Dedifferentiated amniotic fluid mesenchymal stem cell (primary cell): Measurements from ENCODE around the gene UPK3A.

Source experiments
- DNase-seq: peaks from one replicate; pipeline ENCODE4 v3.0.0-alpha.2; 2016; ENCODE audit errors: extremely low spot score

Gene UPK3A

GRCh38 chr22:45329530-45329936, 44.8 kb downstream of the UPK3A start:
- no peak for DNase-seq

- no peak for DNase-seq
These were observed 45.8 kb downstream of the UPK3A start for GRCh38 chr22:45330548-45330947.

GRCh38 chr22:45331486-45331885, 46.7 kb downstream of the UPK3A start:
- no peak for DNase-seq

- DNase-seq = no peak
These were observed 47.3 kb downstream of the UPK3A start for GRCh38 chr22:45332001-45332400.

- DNase-seq = no peak
These were observed 49.3 kb downstream of the UPK3A start for GRCh38 chr22:45334068-45334467.

GRCh38 chr22:45334528-45334927, 49.8 kb downstream of the UPK3A start:
- DNase-seq = no peak

GRCh38 chr22:45335021-45335818, 50.5 kb downstream of the UPK3A start:
- DNase-seq = no peak

GRCh38 chr22:45335854-45336522, 51.2 kb downstream of the UPK3A start:
- DNase-seq = no peak

GRCh38 chr22:45336971-45337431, 52.3 kb downstream of the UPK3A start:
- no peak for DNase-seq

GRCh38 chr22:45337536-45337935, 52.8 kb downstream of the UPK3A start:
- DNase-seq = no peak

- no peak for DNase-seq
These were observed 54.0 kb downstream of the UPK3A start for GRCh38 chr22:45338795-45339194.

GRCh38 chr22:45340323-45340722, 55.6 kb downstream of the UPK3A start:
- no peak for DNase-seq

- no peak for DNase-seq
These were observed 56.7 kb downstream of the UPK3A start for GRCh38 chr22:45341498-45341897.

- DNase-seq = no peak
These were observed 58.4 kb downstream of the UPK3A start for GRCh38 chr22:45343143-45343542.

GRCh38 chr22:45344334-45344733, 59.6 kb downstream of the UPK3A start:
- no peak for DNase-seq
